Neutrophil (primary cell): ENCODE data around the gene SCUBE3.

Source experiments
- H3K27ac ChIP-seq: fragments of 200-600 bp; sonication (generic); 2 replicates; pipeline ENCODE4 v1.5.1; 2016; ENCODE audit warnings: mild to moderate bottlenecking, moderate library complexity
- H3K27me3 ChIP-seq: fragments of 200-600 bp; sonication (generic); 2 replicates; pipeline ENCODE4 v1.6.0; 2016; ENCODE audit warnings: mild to moderate bottlenecking
- H3K36me3 ChIP-seq: fragments of 200-600 bp; sonication (generic); 2 replicates; pipeline ENCODE4 v1.5.1; 2017
- H3K4me1 ChIP-seq, 2 experiments: fragments of 200-600 bp in 1 of 2; sonication (generic) in 1 of 2; 1 replicate in 1 of 2; 2 replicates in 1 of 2; pipeline versions ENCODE4 v1.5.1 to v1.6.1; 2013 to 2016; ENCODE audit warnings: low read depth in 1 of 2, low read length in 1 of 2, mild to moderate bottlenecking in 1 of 2, moderate library complexity in 1 of 2; ENCODE audit not compliant: control insufficient read depth in 1 of 2, insufficient read depth in 1 of 2
- H3K4me3 ChIP-seq, 2 experiments: fragments of 200-600 bp in 1 of 2; sonication (generic) in 1 of 2; 1 replicate in 1 of 2; 2 replicates in 1 of 2; pipeline ENCODE4 v1.5.1; 2013 to 2016; ENCODE audit warnings: low read depth in 1 of 2, low read length in 1 of 2, mild to moderate bottlenecking in 1 of 2, moderate library complexity in 1 of 2
- H3K9me3 ChIP-seq: fragments of 200-600 bp; sonication (generic); 2 replicates; pipeline ENCODE4 v1.5.1; 2016
- TF ChIP-seq, protein P1 (sequence below): fragments of 200-600 bp; sonication (generic); IDR thresholded peaks from 2 replicates; pipeline ENCODE4 v1.5.1; 2016; ENCODE audit warnings: antibody characterized with exemption

SCUBE3 gene

DNA sequence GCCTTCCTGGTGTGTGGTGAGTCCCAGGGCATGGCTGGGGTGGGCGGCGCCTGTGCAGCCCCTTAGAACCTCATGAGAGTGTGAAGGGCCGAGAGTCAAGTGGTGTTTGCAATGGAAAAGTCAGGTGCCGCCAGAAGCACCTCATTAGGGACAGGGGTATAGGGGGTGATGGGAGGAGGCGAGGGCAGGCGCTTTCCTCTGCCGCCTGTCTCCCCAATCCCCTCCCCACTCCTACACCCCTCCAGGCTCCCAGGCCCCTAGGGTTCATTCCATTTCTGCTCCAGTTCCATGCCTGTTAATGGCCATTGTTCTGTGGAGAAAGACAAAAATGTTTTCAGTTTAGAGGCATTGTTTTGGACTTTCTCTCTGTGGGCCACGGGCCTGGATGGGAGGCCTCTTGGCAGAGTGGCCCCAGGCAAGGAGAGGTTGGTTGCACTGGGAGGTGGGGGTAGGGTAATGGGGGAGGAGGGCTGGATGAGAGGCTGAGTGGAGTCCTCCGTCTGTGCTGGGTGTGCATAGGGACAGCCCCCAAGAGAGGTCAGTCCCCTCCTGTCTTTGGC is 21.4 kb upstream of the SCUBE3 start:
- H3K4me3 ChIP-seq = no peak overlapping the region
- H3K27me3 ChIP-seq = peaks cover 30% of the 10 kb centered on the region
- TF ChIP-seq, protein P1, sequence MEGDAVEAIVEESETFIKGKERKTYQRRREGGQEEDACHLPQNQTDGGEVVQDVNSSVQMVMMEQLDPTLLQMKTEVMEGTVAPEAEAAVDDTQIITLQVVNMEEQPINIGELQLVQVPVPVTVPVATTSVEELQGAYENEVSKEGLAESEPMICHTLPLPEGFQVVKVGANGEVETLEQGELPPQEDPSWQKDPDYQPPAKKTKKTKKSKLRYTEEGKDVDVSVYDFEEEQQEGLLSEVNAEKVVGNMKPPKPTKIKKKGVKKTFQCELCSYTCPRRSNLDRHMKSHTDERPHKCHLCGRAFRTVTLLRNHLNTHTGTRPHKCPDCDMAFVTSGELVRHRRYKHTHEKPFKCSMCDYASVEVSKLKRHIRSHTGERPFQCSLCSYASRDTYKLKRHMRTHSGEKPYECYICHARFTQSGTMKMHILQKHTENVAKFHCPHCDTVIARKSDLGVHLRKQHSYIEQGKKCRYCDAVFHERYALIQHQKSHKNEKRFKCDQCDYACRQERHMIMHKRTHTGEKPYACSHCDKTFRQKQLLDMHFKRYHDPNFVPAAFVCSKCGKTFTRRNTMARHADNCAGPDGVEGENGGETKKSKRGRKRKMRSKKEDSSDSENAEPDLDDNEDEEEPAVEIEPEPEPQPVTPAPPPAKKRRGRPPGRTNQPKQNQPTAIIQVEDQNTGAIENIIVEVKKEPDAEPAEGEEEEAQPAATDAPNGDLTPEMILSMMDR = no peak
- H3K36me3 ChIP-seq = no peaks in the 10 kb centered on the region
- no peak overlapping the region for H3K27ac ChIP-seq
- no peaks in the 10 kb centered on the region for H3K9me3 ChIP-seq
- H3K4me1 ChIP-seq = no peaks in the 10 kb centered on the region

DNA sequence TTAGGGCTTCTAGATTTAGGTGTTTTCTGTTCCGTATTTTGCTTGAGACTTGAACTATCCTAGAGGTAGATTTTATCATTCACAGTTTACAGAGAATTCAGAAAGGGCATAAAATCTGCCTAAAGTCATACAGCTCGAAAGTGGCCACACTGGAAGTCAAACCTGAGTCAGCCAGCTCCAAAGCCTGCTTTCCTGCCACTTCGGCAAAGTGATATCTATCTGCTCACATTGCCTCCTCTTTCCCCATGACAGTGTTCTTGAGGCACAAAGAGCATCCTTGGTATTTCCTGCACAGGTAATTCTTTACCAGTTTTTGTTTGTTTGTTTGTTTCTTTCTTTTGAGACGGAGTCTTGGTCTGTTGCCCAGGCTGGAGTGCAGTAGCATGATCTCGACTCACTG is 19.4 kb upstream of the SCUBE3 start:
- no peaks in the 10 kb centered on the region for H3K4me1 ChIP-seq
- no peak overlapping the region for H3K4me3 ChIP-seq
- peaks cover 41% of the 10 kb centered on the region for H3K27me3 ChIP-seq
- H3K9me3 ChIP-seq = no peaks in the 10 kb centered on the region
- no peaks in the 10 kb centered on the region for H3K36me3 ChIP-seq
- TF ChIP-seq, protein P1 = no peak
- H3K27ac ChIP-seq = no peak overlapping the region

DNA sequence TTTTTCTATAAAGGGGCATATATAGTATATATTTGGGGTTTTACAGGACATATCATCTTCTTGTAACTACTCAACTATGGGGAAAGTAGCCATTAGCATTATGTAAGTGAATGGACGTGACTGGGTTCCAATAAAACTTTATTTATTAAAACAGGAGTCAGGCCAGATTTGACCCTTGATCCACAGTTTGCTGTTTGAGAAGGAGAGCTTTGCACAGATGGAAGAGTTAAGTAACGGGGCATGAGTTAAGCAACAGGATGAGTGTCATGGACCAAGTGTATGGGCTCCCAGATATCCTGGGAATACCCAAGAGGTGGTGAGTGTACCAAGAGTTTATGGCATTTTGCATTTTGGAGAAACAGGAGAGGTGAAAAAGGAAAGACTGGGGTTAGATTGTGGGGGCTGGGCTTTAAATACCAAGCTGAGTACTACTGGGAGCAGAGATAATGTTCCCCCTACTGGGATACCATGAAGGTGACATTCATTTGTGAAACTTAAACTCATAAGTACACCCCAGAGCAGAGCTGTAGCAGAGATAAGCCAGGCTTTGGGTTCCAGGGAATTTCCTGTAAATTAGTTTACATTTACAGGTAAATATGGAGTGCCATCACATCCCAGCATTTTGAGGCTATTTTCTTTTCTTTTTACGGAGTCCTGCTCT is 18.5 kb upstream of the SCUBE3 start:
- Histone ChIP-seq H3K27me3 (peaks cover 41% of the 10 kb centered on the region), H3K36me3 (no peaks in the 10 kb centered on the region), H3K27ac (no peak overlapping the region), H3K4me1 (no peaks in the 10 kb centered on the region), H3K9me3 (no peaks in the 10 kb centered on the region), H3K4me3 (no peak overlapping the region)
- TF ChIP-seq, protein P1 = no peak

DNA sequence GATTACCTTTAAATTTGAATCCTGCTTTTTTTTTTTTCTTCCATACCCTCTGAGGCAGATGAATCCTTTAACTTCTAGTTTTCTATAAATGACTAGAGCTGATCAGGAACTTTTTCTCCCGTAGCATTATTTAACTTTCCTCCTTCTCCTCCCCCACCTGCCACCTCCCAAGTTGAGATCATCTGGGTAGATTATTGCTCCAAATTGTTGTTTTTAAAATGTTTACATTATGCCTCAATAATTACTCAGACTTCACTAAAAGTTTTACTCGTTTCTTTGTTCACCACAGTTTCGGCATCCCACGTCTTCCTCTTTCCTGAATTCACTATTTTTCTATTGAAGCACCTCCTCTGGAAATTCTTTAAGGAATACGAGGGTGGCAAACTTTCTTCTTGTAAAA is 16.6 kb upstream of the SCUBE3 start:
- Histone ChIP-seq H3K9me3 (no peaks in the 10 kb centered on the region), H3K27ac (no peak overlapping the region), H3K27me3 (peaks cover 41% of the 10 kb centered on the region), H3K4me3 (no peak overlapping the region), H3K36me3 (no peaks in the 10 kb centered on the region), H3K4me1 (no peaks in the 10 kb centered on the region)
- TF ChIP-seq, protein P1 = no peak

DNA sequence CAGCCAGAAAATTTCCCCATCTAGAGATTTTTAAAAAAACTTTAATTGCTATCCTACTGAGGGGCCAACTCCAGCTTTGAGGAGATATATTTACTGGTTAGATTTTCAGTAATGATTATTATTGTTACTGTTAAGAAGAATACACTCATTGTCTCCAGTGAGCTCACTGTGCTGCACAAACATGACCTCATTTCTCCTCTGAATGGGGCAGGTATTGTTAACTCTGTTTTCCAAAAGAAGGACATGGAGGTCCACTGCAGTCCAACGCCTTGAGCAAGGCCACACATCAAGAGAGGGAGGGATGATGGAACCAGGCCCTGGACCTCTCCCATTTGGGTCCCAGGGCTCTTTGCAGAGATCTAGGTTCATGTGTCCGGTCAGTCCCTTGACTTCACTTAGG is 13.9 kb upstream of the SCUBE3 start:
- no peaks in the 10 kb centered on the region for H3K9me3 ChIP-seq
- TF ChIP-seq, protein P1 = no peak

More for the DNA sequence above, 13.9 kb upstream of the SCUBE3 start:
- Histone ChIP-seq H3K36me3 (no peaks in the 10 kb centered on the region), H3K4me1 (no peaks in the 10 kb centered on the region), H3K27ac (no peak overlapping the region), H3K27me3 (peaks cover 30% of the 10 kb centered on the region), H3K4me3 (no peak overlapping the region)
